ENCODE measurements around the gene COPS6.

GRCh38 chr7:100111156-100111555, 22.4 kb downstream of the COPS6 start:
- TF ChIP-seq GATA2 (IDR thresholded peaks at IDR 0.05; ENCODE audit: low read depth, low read length) (no peak), GATA3 (IDR thresholded peaks at IDR 0.05; ENCODE audit: low read depth, low read length) (no peak)

Data from SH-SY5Y (cell line).